Duodenal mucosa (tissue), 2 donors: ENCODE measurements around the gene IRX5.

Experiments
- H3K27ac ChIP-seq: one replicate; pipeline ENCODE4 v1.7.0; 2013; ENCODE audit warnings: low read depth, low read length
- H3K27me3 ChIP-seq, 2 donors: one replicate each; pipeline ENCODE4 v1.7.0; 2013; ENCODE audit warnings: low read length in 2 of 2, control low read depth in 1 of 2; ENCODE audit not compliant: insufficient read depth in 2 of 2, control insufficient read depth in 1 of 2
- H3K36me3 ChIP-seq, 2 donors: one replicate each; pipeline ENCODE4 v1.7.0; 2013; ENCODE audit warnings: low read length in 2 of 2, control low read depth in 1 of 2; ENCODE audit not compliant: insufficient read depth in 2 of 2, control insufficient read depth in 1 of 2
- H3K4me1 ChIP-seq, 2 donors: one replicate each; pipeline ENCODE4 v1.7.0; 2013; ENCODE audit warnings: low read length in 2 of 2, control low read depth in 1 of 2; ENCODE audit not compliant: insufficient read depth in 2 of 2, control insufficient read depth in 1 of 2
- H3K4me3 ChIP-seq, 2 donors: one replicate each; pipeline ENCODE4 v1.7.0; 2013; ENCODE audit warnings: low read length in 2 of 2, low read depth in 1 of 2
- H3K9ac ChIP-seq, 2 donors: one replicate each; pipeline ENCODE4 v1.7.0; 2013; ENCODE audit warnings: low read length in 2 of 2, low read depth in 1 of 2
- H3K9me3 ChIP-seq, 2 donors: one replicate each; pipeline ENCODE4 v1.7.0; 2013; ENCODE audit warnings: low read length in 2 of 2, control low read depth in 1 of 2; ENCODE audit not compliant: control insufficient read depth in 1 of 2

The IRX5 gene

GRCh38 chr16:54929090-54930004 lies 1.3 kb upstream of the IRX5 start:
- no peaks in the 10 kb centered on the region for H3K36me3 ChIP-seq
- H3K4me1 ChIP-seq, result peaks cover 13 to 15% of the 10 kb centered on the region in 2 donors
- H3K4me3 ChIP-seq, result peak overlapping the region; percentile 53 to 78
- H3K27ac ChIP-seq, result no peak overlapping the region
- H3K9me3 ChIP-seq, result no peaks in the 10 kb centered on the region
- H3K9ac ChIP-seq, result no peak overlapping the region
- peaks cover 58 to 64% of the 10 kb centered on the region in 2 donors for H3K27me3 ChIP-seq

- Histone ChIP-seq H3K36me3 (no peaks in the 10 kb centered on the region), H3K9ac (no peak overlapping the region), H3K4me1 (peaks cover 13 to 15% of the 10 kb centered on the region in 2 donors), H3K27me3 (peaks cover 63 to 68% of the 10 kb centered on the region in 2 donors), H3K27ac (no peak overlapping the region), H3K4me3 (peak overlapping the region; percentile 53 to 78), H3K9me3 (no peaks in the 10 kb centered on the region)
Measured at GRCh38 chr16:54930869-54931119, 129 bp downstream of the IRX5 start.

GRCh38 chr16:54931120-54932014 lies 702 bp downstream of the IRX5 start:
- Histone ChIP-seq H3K4me3 (peak overlapping the region in 1 of 2 donors; percentile 48), H3K36me3 (no peaks in the 10 kb centered on the region), H3K9me3 (no peaks in the 10 kb centered on the region), H3K4me1 (peaks cover 14 to 15% of the 10 kb centered on the region in 2 donors), H3K27me3 (peaks cover 60 to 68% of the 10 kb centered on the region in 2 donors), H3K9ac (no peak overlapping the region), H3K27ac (no peak overlapping the region)

- H3K4me1 ChIP-seq, result peaks cover 15 to 21% of the 10 kb centered on the region in 2 donors
- H3K4me3 ChIP-seq, result no peak overlapping the region
Measured at GRCh38 chr16:54932021-54932660, 1.5 kb downstream of the IRX5 start.

GRCh38 chr16:54932737-54933254 lies 2.1 kb downstream of the IRX5 start:
- Histone ChIP-seq H3K4me1 (peaks cover 14 to 25% of the 10 kb centered on the region in 2 donors), H3K4me3 (no peak overlapping the region), H3K9ac (no peak overlapping the region), H3K9me3 (no peaks in the 10 kb centered on the region), H3K27me3 (peaks cover 61 to 68% of the 10 kb centered on the region in 2 donors), H3K27ac (no peak overlapping the region), H3K36me3 (no peaks in the 10 kb centered on the region)

More at GRCh38 chr16:54932021-54932660, 1.5 kb downstream of the IRX5 start:
- Histone ChIP-seq H3K9me3 (no peaks in the 10 kb centered on the region), H3K27me3 (peaks cover 61 to 68% of the 10 kb centered on the region in 2 donors), H3K27ac (no peak overlapping the region), H3K36me3 (no peaks in the 10 kb centered on the region), H3K9ac (no peak overlapping the region)

GRCh38 chr16:54933281-54934011 lies 2.8 kb downstream of the IRX5 start:
- Histone ChIP-seq H3K27ac (no peak overlapping the region), H3K9ac (no peak overlapping the region), H3K4me3 (no peak overlapping the region), H3K27me3 (peaks cover 64 to 71% of the 10 kb centered on the region in 2 donors), H3K4me1 (peaks cover 11 to 22% of the 10 kb centered on the region in 2 donors), H3K36me3 (no peaks in the 10 kb centered on the region), H3K9me3 (no peaks in the 10 kb centered on the region)

GRCh38 chr16:54934481-54935265 lies 4.0 kb downstream of the IRX5 start:
- H3K27me3 ChIP-seq, result peaks cover 72 to 82% of the 10 kb centered on the region in 2 donors
- H3K9me3 ChIP-seq, result no peaks in the 10 kb centered on the region
- H3K9ac ChIP-seq, result no peak overlapping the region
- H3K4me3 ChIP-seq, result no peak overlapping the region
- no peak overlapping the region for H3K27ac ChIP-seq
- peaks cover 6 to 17% of the 10 kb centered on the region in 2 donors for H3K4me1 ChIP-seq
- H3K36me3 ChIP-seq, result no peaks in the 10 kb centered on the region

- peaks cover 77 to 87% of the 10 kb centered on the region in 2 donors for H3K27me3 ChIP-seq
- no peak overlapping the region for H3K9ac ChIP-seq
- no peak overlapping the region for H3K4me3 ChIP-seq
- no peaks in the 10 kb centered on the region for H3K36me3 ChIP-seq
- H3K9me3 ChIP-seq, result no peaks in the 10 kb centered on the region
- peaks cover 0 to 13% of the 10 kb centered on the region in 2 donors for H3K4me1 ChIP-seq
- no peak overlapping the region for H3K27ac ChIP-seq
Measured at GRCh38 chr16:54935266-54935968, 4.8 kb downstream of the IRX5 start.
